Vagina (tissue), 2 donors: ENCODE measurements around the gene CENPVL2. TPM values are rescaled to one million over a fixed set of nuclear protein-coding genes. Genes with fewer than 3 reads are reported as not detected.
"Not testable (repeated sequence)": the region's sequence is repeated elsewhere in the genome, so short reads cannot be mapped to it uniquely, and the experiment has no call there.

Experiments used
- DNase-seq, 2 donors: peaks; one replicate each; pipeline ENCODE4 v3.0.0-alpha.2; 2017; ENCODE audit errors: extremely low spot score in 2 of 2
- H3K27ac ChIP-seq: fragments of 200-600 bp; sonication (generic); one replicate; pipeline ENCODE4 v1.5.1; 2019
- H3K27me3 ChIP-seq: fragments of 200-600 bp; sonication (generic); one replicate; pipeline ENCODE4 v1.5.1; 2019
- H3K36me3 ChIP-seq, 2 donors: fragments of 200-600 bp; sonication (generic); one replicate each; pipeline ENCODE4 v1.5.1; 2017 to 2019
- H3K4me1 ChIP-seq: fragments of 200-600 bp; sonication (generic); one replicate; pipeline ENCODE4 v1.5.1; 2019
- H3K4me3 ChIP-seq, 2 donors: fragments of 200-600 bp; sonication (generic); 1 replicate in 1 of 2; 2 replicates in 1 of 2; pipeline ENCODE4 v1.5.1; 2016 to 2019
- H3K9me3 ChIP-seq: fragments of 200-600 bp; sonication (generic); one replicate; pipeline ENCODE4 v1.5.1; 2019
- CTCF ChIP-seq, 3 experiments: fragments of 450-650 bp in 2 of 3; fragments of 200-600 bp in 1 of 3; sonication (generic) in 1 of 3; IDR thresholded peaks; one replicate each; pipeline ENCODE4 v1.5.1; 2017 to 2019; ENCODE audit warnings: antibody characterized with exemption in 3 of 3, mild to moderate bottlenecking in 2 of 3, moderate library complexity in 2 of 3
- POLR2A ChIP-seq, 2 donors: fragments of 450-650 bp; IDR thresholded peaks; one replicate each; pipeline ENCODE4 v1.6.1; 2017; ENCODE audit warnings: antibody characterized with exemption in 2 of 2, mild to moderate bottlenecking in 2 of 2, moderate library complexity in 2 of 2
- POLR2AphosphoS5 ChIP-seq, 2 donors: sonication (generic); formaldehyde crosslinking; IDR thresholded peaks; one replicate each; pipeline ENCODE4 v1.9.0; 2017; ENCODE audit warnings: antibody characterized with exemption in 2 of 2, mild to moderate bottlenecking in 2 of 2, low read depth in 1 of 2; ENCODE audit not compliant: insufficient read depth in 1 of 2
- intact Hi-C: fragments of 100-400 bp; cut with DNase I; formaldehyde crosslinking; loops from one replicate; pipeline ENCODE4 v1.15.1; 2023
- total RNA-seq: library from RNA; depleted of rRNA; stranded (reverse); fragments of >200 nt; gene quantifications from one replicate; pipeline ENCODE4 v1.2.3, GENCODE V29; 2016

CENPVL2 gene
- total RNA-seq, 1 donor from 2014 or later = not detected

DNA sequence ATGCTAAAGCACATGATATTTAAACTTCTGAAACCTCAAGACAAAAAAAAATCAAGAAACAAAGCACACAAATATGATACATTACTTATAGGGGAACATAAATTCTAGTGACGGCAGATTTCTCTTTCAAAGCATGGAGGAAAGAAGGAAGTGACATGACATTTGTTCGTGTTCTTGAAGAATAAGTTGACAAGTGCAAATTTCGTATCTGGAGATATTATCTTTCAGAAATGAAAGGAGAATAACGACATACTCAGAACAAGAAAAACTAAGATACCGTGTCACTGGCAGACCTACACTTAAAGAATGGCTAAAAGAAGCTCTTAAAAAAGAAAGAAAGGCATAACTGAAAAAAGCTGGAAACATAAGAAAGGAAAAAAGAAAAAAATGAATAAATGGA lies 16.6 kb downstream of the CENPVL2 start:
- intact Hi-C loops = no loop called here
- Histone ChIP-seq H3K4me3 (no peak overlapping the region), H3K27ac (no peak overlapping the region), H3K36me3 (no peaks in the 10 kb centered on the region), H3K27me3 (no peaks in the 10 kb centered on the region), H3K4me1 (no peaks in the 10 kb centered on the region), H3K9me3 (no peaks in the 10 kb centered on the region)
- DNase-seq = no peak
- TF ChIP-seq POLR2AphosphoS5 (IDR thresholded peaks at IDR 0.05; ENCODE audit: insufficient read depth in 1 of 2, low read depth in 1 of 2) (no peak), CTCF (IDR thresholded peaks at IDR 0.05) (no peak), POLR2A (IDR thresholded peaks at IDR 0.05) (no peak)

GRCh38 chrX:51643377-51643776 lies 39.3 kb downstream of the CENPVL2 start:
- Histone ChIP-seq H3K27ac (no peak overlapping the region), H3K4me3 (no peak overlapping the region), H3K36me3 (no peaks in the 10 kb centered on the region), H3K4me1 (no peaks in the 10 kb centered on the region), H3K9me3 (no peaks in the 10 kb centered on the region), H3K27me3 (no peaks in the 10 kb centered on the region)
- no peak for DNase-seq
- intact Hi-C loops = loop anchor here (5.0 kb wide), 1 partner anchor 934 kb away; no protein-coding TSS in a partner anchor
- TF ChIP-seq CTCF (IDR thresholded peaks at IDR 0.05) = no peak
- TF ChIP-seq POLR2A (IDR thresholded peaks at IDR 0.05) = no peak
- TF ChIP-seq POLR2AphosphoS5 (IDR thresholded peaks at IDR 0.05; ENCODE audit: insufficient read depth in 1 of 2, low read depth in 1 of 2) = no peak

- Histone ChIP-seq H3K36me3 (no peaks in the 10 kb centered on the region), H3K27me3 (no peaks in the 10 kb centered on the region), H3K4me1 (no peaks in the 10 kb centered on the region), H3K4me3 (no peak overlapping the region), H3K9me3 (no peaks in the 10 kb centered on the region), H3K27ac (no peak overlapping the region)
- TF ChIP-seq CTCF (IDR thresholded peaks at IDR 0.05) = no peak
- TF ChIP-seq POLR2AphosphoS5 (IDR thresholded peaks at IDR 0.05; ENCODE audit: insufficient read depth in 1 of 2, low read depth in 1 of 2) = no peak
- TF ChIP-seq POLR2A (IDR thresholded peaks at IDR 0.05) = no peak
- intact Hi-C loops = loop anchor here (5.0 kb wide), 1 partner anchor 936 kb away; no protein-coding TSS in a partner anchor
- no peak for DNase-seq
Measured at GRCh38 chrX:51641421-51642021, 41.1 kb downstream of the CENPVL2 start.

DNA sequence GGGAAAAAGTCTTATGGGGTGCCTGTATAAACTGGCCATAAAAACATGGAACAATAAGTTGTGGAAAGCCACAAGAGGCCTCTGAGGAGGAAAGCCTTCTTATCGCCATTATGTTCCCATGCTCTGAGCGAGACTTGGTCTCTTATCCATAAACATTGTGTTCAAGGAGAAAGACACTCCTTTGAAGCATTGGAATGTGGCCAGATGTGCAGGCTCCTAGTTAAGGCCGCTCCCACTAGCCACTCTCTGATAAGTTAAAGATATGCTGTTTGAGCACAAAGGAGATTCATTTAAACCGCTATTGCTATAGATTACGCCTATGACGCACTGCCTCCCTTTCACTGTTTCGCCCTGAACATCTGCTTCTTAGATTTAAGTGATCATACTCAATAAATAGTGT lies 46.1 kb downstream of the CENPVL2 start:
- H3K9me3 ChIP-seq, H3K4me1 ChIP-seq, H3K36me3 ChIP-seq, DNase-seq, H3K27me3 ChIP-seq, intact Hi-C loops, H3K27ac ChIP-seq, H3K4me3 ChIP-seq: not testable (repeated sequence)

Other genes starting within 250 kb of the CENPVL2 start
- 1.5 TPM for gene NUDT11, start 186.2 kb downstream of the CENPVL2 start, total RNA-seq
- not detected for gene CENPVL3, start 63.9 kb downstream of the CENPVL2 start, total RNA-seq
- not detected for gene CENPVL1, start 27.7 kb upstream of the CENPVL2 start, total RNA-seq
- 2.7 TPM for gene GSPT2, start 60.6 kb upstream of the CENPVL2 start, total RNA-seq
- gene MAGED1, start 210.8 kb upstream of the CENPVL2 start, total RNA-seq = 50.1 TPM